Bronchial epithelial cell (primary cell): ENCODE data around the gene OVOL2. TPM values are rescaled to one million over a fixed set of nuclear protein-coding genes. Genes with fewer than 3 reads are reported as not detected.
"Not testable (repeated sequence)": the region's sequence is repeated elsewhere in the genome, so short reads cannot be mapped to it uniquely, and the experiment has no call there.

ENCODE experiments used
- DNase-seq: peaks from one replicate; pipeline ENCODE4 v3.0.0-alpha.2; 2010; ENCODE audit warnings: low read depth
- FAIRE-seq: peaks from 2 replicates; lab custom pipeline; 2011; peaks lifted over from hg19 to GRCh38; lab: Jason Lieb, UNC
- H3K27me3 ChIP-seq: 2 replicates; pipeline ENCODE4 v1.5.1; 2011; ENCODE audit warnings: low read length; ENCODE audit not compliant: control insufficient read depth, insufficient read depth
- H3K36me3 ChIP-seq: 2 replicates; pipeline ENCODE4 v1.5.1; 2011; ENCODE audit warnings: low read length; ENCODE audit not compliant: control insufficient read depth, insufficient read depth
- H3K4me3 ChIP-seq: 2 replicates; pipeline ENCODE4 v1.5.1; 2011; ENCODE audit warnings: mild to moderate bottlenecking, low read depth, low read length, control low read depth
- CTCF ChIP-seq: IDR thresholded peaks from 2 replicates; pipeline ENCODE4 v1.5.1; 2011; ENCODE audit warnings: mild to moderate bottlenecking, moderate library complexity, low read length, control low read depth, inconsistent platforms; ENCODE audit not compliant: insufficient read depth, severe bottlenecking
- total RNA-seq: library from RNA; depleted of rRNA; stranded (reverse); fragments of >200 nt; gene quantifications from 2 replicates; pipeline ENCODE4 v1.2.1, GENCODE V29; 2014

The OVOL2 gene
- total RNA-seq, 1 donor from 2014 or later, result 27.6 TPM

DNA sequence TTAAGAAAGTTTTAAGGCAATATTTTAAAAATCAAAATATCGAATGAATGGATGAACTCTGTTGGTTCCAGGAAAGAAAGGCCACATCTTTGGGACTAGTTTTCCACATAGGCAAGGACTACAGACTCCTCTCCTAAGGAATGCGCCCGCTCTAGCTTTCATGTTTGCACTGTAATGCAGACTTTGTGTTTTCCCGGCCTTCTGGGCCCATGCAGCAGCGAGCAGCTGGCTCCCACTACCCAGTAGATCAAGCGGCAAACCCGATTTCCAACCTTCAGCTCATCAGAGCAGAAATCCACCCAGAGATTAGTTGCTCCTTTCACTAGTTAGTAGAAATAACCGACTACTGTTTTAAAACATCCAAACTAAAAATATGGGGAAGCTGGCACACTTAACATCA is 27.7 kb downstream of the OVOL2 start:
- H3K4me3 ChIP-seq, result no peak overlapping the region
- no peak for DNase-seq
- no peak for FAIRE-seq
- no peaks in the 10 kb centered on the region for H3K27me3 ChIP-seq
- no peak for TF ChIP-seq CTCF
- H3K36me3 ChIP-seq, result peaks cover 3% of the 10 kb centered on the region

DNA sequence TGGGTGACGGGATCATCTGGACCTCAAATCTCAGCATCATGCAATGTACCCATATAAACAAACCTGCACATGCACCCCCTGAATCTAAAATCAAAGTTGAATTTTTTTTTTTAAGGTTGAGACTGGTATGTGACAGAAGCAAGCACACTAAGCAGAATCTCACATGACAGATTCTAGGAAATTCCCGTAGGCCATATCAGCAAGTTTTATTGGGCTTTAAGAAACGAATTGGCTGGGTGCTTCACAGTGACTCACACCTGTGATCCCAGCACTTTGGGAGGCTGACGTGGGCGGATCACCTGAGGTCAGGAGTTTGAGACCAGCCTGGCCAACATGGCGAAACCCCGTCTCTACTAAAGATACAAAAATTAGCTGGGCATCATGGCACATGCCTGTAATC is 30.7 kb downstream of the OVOL2 start:
- H3K36me3 ChIP-seq, result peaks cover 16% of the 10 kb centered on the region
- not testable (repeated sequence) for H3K4me3 ChIP-seq, H3K27me3 ChIP-seq, DNase-seq, FAIRE-seq

GRCh38 chr20:18024606-18025127 is 33.0 kb downstream of the OVOL2 start:
- peaks cover 27% of the 10 kb centered on the region for H3K36me3 ChIP-seq
- H3K4me3 ChIP-seq, result no peak overlapping the region
- no peak for DNase-seq
- H3K27me3 ChIP-seq, result no peaks in the 10 kb centered on the region
- TF ChIP-seq CTCF, result no peak
- FAIRE-seq, result no peak

GRCh38 chr20:18020931-18021330 is 36.8 kb downstream of the OVOL2 start:
- TF ChIP-seq CTCF, result no peak
- no peaks in the 10 kb centered on the region for H3K27me3 ChIP-seq
- no peak overlapping the region for H3K4me3 ChIP-seq
- no peak for DNase-seq
- FAIRE-seq, result no peak
- H3K36me3 ChIP-seq, result peaks cover 27% of the 10 kb centered on the region

DNA sequence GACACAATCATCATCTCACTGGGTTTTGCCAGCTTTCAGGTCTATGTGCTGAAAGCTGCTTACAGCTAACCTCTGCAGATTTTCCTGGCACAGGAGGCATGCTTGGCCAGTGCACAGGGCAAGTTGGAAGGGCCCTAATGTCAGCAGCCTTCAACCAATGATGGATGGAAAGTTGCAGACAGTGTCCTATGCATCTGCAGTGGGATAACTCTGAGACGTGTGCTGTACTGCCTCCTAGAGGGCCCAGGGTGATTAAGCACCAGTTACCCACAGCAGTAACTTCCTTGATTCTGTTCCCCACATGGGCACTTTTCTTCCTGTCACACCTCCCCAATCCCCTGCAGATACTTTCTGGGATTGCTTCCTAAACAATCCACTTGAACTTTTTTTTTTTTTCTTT is 38.6 kb downstream of the OVOL2 start:
- peak; percentile 56 for TF ChIP-seq CTCF
- peak; percentile 28 for DNase-seq
- FAIRE-seq, result no peak

DNA sequence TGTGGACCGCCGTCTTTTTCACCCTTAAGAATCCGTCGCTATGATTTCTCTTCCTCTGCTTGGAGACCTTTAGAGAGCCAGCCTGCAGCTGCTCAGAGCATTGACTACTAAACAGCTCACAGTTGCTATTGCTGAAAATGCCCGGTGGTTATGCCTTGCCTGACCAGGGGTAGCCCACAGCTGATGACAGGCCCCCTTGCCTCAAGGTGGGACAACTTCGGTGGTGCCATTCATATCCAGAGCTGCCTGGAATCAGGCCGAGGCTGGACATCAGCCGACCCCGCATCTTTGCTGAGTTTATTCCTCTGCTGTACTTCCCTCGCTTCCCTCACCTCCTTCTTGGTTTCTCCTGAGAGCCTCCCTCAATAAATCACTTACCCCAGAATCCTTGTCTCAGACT is 39.6 kb downstream of the OVOL2 start:
- H3K36me3 ChIP-seq, result peaks cover 15% of the 10 kb centered on the region
- DNase-seq, result no peak
- H3K27me3 ChIP-seq, result no peaks in the 10 kb centered on the region
- H3K4me3 ChIP-seq, result no peak overlapping the region
- FAIRE-seq, result no peak
- TF ChIP-seq CTCF, result no peak

More for the DNA sequence above, 38.6 kb downstream of the OVOL2 start:
- Histone ChIP-seq H3K4me3 (no peak overlapping the region), H3K27me3 (no peaks in the 10 kb centered on the region), H3K36me3 (peaks cover 20% of the 10 kb centered on the region)
